Kidney epithelial cell (primary cell): ENCODE results near the gene PPP1CA. TPM values are rescaled to one million over a fixed set of nuclear protein-coding genes. Genes with fewer than 3 reads are reported as not detected.

Experiments used
- DNase-seq: peaks from one replicate; pipeline ENCODE4 v3.0.0-alpha.2; 2010; ENCODE audit warnings: low read depth
- H3K27me3 ChIP-seq: 2 replicates; pipeline ENCODE4 v1.6.0; 2011; ENCODE audit warnings: low read length; ENCODE audit not compliant: control insufficient read depth, insufficient read depth
- H3K36me3 ChIP-seq: 2 replicates; pipeline ENCODE4 v1.5.1; 2011; ENCODE audit warnings: low read length; ENCODE audit not compliant: control insufficient read depth, insufficient read depth
- H3K4me3 ChIP-seq: 2 replicates; pipeline ENCODE4 v1.5.1; 2011; ENCODE audit warnings: low read depth, mild to moderate bottlenecking, control low read depth, low read length
- CTCF ChIP-seq: IDR thresholded peaks from 2 replicates; pipeline ENCODE4 v1.5.1; 2011; ENCODE audit warnings: mild to moderate bottlenecking, moderate library complexity, low read length, control low read depth, inconsistent platforms; ENCODE audit not compliant: insufficient read depth, poor library complexity, severe bottlenecking
- total RNA-seq: library from RNA; depleted of rRNA; stranded (reverse); fragments of >200 nt; gene quantifications from 2 replicates; pipeline ENCODE4 v1.2.3, GENCODE V29; 2015

The PPP1CA gene
- total RNA-seq, 1 donor from 2014 or later = 319 TPM

DNA sequence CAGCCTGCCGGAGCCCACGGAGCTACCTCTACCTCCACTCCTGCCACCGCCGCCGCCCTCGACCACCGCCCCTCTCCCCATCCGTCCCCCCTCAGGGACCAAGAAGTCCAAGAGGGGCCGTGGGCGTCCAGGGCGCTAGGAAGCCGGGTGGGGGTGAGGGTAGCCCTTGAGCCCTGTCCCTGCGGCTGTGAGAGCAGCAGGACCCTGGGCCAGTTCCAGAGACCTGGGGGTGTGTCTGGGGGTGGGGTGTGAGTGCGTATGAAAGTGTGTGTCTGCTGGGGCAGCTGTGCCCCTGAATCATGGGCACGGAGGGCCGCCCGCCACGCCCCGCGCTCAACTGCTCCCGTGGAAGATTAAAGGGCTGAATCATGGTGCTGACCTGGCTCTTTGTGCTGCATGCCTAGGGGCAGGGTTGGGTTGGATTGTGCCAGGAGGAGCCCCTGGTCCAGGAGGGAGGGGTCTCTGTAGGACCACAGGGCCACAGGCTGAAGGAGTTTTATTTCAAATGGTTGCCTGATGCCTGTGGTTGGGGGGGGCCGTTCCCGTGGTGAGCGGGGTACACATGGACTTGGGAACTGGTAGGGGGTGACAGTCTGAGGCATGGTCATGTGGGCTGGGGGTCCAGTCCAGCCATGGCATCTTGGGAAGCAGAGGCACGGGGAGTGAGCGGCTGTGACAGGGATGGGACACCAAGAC, 33.5 kb upstream of the PPP1CA start:
- DNase-seq = no peak

DNA sequence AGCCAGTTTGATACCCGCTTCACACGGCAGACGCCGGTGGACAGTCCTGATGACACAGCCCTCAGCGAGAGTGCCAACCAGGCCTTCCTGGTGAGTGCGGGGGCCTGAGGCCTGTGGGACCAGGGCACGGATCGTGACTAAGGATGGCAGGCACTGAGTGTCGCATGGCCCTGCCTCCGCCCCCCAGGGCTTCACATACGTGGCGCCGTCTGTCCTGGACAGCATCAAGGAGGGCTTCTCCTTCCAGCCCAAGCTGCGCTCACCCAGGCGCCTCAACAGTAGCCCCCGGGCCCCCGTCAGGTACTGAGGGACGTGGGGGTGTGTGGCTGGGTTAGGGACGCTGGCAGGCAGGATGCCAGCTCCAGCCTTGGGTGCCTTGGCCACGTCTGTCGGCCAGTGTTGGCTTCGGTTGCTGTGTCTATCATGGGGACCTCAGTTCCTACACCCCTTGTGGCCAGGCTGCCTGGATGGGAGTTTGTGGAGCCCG, 32.8 kb upstream of the PPP1CA start:
- no peak for DNase-seq
- Histone ChIP-seq H3K36me3 (peaks cover 4% of the 10 kb centered on the region), H3K4me3 (no peak overlapping the region), H3K27me3 (no peaks in the 10 kb centered on the region)
- TF ChIP-seq CTCF = no peak

More for the DNA sequence above, 33.5 kb upstream of the PPP1CA start:
- Histone ChIP-seq H3K4me3 (no peak overlapping the region), H3K27me3 (no peaks in the 10 kb centered on the region), H3K36me3 (peaks cover 4% of the 10 kb centered on the region)
- no peak for TF ChIP-seq CTCF

DNA sequence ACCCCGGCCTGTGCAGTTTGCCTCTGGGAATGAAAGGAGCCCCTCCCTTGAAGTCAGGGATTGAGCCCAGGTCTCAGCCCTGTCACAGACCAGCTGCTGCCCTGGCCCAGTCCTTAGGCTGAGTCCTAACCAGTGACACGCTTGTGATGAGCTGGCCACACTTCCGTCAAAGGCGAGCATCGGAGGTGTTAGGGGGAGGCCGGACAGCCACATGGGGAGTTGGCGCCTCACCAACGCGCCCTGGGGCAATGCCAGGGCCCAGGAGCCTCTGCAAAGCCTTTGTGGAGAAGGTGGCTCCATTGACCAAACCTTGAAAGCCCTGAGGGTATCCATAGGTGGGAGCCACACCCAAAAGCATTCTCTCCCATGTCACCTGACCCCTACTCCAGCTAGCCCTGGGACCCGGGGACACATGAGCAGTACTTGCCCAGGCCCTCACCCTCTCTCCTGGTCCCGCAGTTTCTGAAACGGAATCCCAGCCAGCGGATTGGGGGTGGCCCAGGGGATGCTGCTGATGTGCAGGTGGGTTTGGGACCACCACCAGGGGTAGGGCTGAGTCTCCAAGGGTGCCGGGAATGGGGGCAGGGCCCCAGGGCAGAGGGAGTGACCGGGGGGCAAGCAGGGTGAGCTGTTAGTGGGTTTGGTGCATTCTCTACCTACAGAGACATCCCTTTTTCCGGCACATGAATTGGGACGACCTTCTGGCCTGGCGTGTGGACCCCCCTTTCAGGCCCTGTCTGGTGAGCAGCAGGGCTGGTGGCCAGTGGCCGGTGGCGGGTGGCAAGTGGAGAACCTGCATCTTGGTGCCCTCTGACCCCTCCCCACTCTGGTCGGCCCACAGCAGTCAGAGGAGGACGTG, 32.1 kb upstream of the PPP1CA start:
- DNase-seq = no peak
- no peak for TF ChIP-seq CTCF
- Histone ChIP-seq H3K36me3 (peaks cover 2% of the 10 kb centered on the region), H3K27me3 (no peaks in the 10 kb centered on the region), H3K4me3 (no peak overlapping the region)

GRCh38 chr11:67432655-67433349, 31.1 kb upstream of the PPP1CA start:
- Histone ChIP-seq H3K4me3 (no peak overlapping the region), H3K27me3 (no peaks in the 10 kb centered on the region), H3K36me3 (peaks cover 2% of the 10 kb centered on the region)
- no peak for DNase-seq
- TF ChIP-seq CTCF = no peak

DNA sequence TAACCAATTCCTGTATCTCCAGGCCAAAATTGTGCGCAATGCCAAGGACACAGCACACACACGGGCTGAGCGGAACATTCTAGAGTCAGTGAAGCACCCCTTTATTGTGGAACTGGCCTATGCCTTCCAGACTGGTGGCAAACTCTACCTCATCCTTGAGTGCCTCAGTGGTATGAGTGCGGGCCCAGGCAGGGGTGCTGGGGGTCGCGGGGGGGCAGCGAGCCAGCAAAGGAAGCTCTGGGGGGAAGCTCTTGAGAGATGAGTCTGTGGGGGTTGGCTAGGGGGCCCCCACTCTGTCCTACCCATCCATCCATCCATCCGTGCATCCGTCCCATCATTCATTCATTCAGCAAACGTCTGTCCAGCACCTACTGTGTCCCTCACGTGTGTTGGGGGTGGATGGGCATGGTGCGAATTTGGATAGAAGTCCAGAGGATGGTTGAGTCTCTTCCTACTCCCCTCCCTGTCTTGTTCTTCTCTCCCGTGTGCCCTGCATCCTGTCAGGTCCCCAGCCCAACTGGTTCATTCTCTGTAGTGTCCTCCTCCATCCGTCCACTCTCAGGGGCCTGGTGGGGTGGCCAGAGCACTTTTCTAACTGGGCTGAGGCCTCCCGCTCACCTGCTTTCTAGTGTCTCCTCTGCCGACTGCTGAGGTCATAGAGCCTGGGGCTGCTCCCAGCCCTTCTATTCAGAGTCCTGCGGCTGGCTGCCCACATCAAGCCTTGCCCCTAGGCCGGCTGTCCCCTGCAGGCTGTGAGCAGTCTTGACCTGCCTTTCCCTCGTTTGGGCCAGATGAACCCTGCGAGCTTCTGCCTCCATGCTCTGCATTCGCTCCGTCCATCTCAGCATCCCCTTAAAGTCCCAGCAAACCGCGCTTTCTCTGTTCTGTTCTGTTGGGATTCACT, 29.9 kb upstream of the PPP1CA start:
- no peaks in the 10 kb centered on the region for H3K36me3 ChIP-seq
- DNase-seq = no peak
- H3K4me3 ChIP-seq = no peak overlapping the region
- TF ChIP-seq CTCF = no peak
- no peaks in the 10 kb centered on the region for H3K27me3 ChIP-seq
